Lower lobe of right lung (tissue), 2 donors: ENCODE data around the gene EP400. TPM values are rescaled to one million over a fixed set of nuclear protein-coding genes. Genes with fewer than 3 reads are reported as not detected.

Experiments
- ATAC-seq, 2 donors: fragments of 200-7000 bp; cut with Tn5 transposase; one replicate each; pipeline ENCODE4 v1.9.1; 2020 to 2022; ENCODE audit warnings: mild to moderate bottlenecking in 2 of 2, moderate library complexity in 2 of 2
- DNase-seq: peaks from one replicate; pipeline ENCODE4 v3.0.0-alpha.2; 2020
- H3K27ac ChIP-seq: fragments of 200-600 bp; one replicate; pipeline ENCODE4 v1.8.0; 2022
- H3K27me3 ChIP-seq: fragments of 200-600 bp; one replicate; pipeline ENCODE4 v1.8.0; 2022; ENCODE audit warnings: low read depth
- H3K36me3 ChIP-seq: fragments of 200-600 bp; one replicate; pipeline ENCODE4 v1.8.0; 2022; ENCODE audit warnings: mild to moderate bottlenecking
- H3K4me1 ChIP-seq: fragments of 200-600 bp; one replicate; pipeline ENCODE4 v1.8.0; 2022
- H3K4me3 ChIP-seq: fragments of 200-600 bp; one replicate; pipeline ENCODE4 v1.8.0; 2022; ENCODE audit warnings: mild to moderate bottlenecking
- H3K9me3 ChIP-seq: fragments of 200-600 bp; one replicate; pipeline ENCODE4 v1.8.0; 2022
- intact Hi-C: fragments of 100-400 bp; cut with DNase I; formaldehyde crosslinking; loops from one replicate; pipeline ENCODE4 v1.11.0; 2022
- total RNA-seq: library from RNA; stranded (reverse); fragmentation: NEBNext Ultra II Directional; extraction: Animal tissue kit (Norgen Biotek cat#: 25700); gene quantifications from one replicate; pipeline ENCODE4 v1.2.1, GENCODE V29; 2021
- TF ChIP-seq, protein P1 (sequence below): fragments of 200-600 bp; IDR thresholded peaks from one replicate; pipeline ENCODE4 v1.8.0; 2022; ENCODE audit warnings: antibody characterized with exemption, mild to moderate bottlenecking
- donor health status: DM: no; HTN: yes; CAD: no; lungs with severe emphysema.

EP400 gene
- total RNA-seq, 1 donor from 2014 or later, result 46.2 TPM

DNA sequence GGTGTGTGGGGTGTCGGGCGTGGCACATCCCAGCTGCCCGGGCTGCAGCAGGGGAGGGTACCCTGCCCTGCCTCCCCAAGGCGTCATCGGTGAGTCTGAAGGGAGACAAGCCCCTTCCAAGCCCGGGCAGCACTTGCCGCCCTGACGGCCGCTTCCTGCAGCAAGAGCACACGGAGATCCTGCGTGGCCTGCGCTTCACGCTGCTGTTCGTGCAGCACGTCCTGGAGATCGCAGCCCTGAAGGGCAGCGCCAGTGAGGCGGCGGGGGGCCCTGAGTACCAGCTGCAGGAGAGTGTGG lies 30.7 kb upstream of the EP400 start:
- Histone ChIP-seq H3K9me3 (no peaks in the 10 kb centered on the region), H3K4me3 (no peak overlapping the region), H3K27ac (no peak overlapping the region), H3K4me1 (peaks cover 1% of the 10 kb centered on the region), H3K27me3 (no peaks in the 10 kb centered on the region), H3K36me3 (peaks cover 76% of the 10 kb centered on the region)
- TF ChIP-seq, protein P1, sequence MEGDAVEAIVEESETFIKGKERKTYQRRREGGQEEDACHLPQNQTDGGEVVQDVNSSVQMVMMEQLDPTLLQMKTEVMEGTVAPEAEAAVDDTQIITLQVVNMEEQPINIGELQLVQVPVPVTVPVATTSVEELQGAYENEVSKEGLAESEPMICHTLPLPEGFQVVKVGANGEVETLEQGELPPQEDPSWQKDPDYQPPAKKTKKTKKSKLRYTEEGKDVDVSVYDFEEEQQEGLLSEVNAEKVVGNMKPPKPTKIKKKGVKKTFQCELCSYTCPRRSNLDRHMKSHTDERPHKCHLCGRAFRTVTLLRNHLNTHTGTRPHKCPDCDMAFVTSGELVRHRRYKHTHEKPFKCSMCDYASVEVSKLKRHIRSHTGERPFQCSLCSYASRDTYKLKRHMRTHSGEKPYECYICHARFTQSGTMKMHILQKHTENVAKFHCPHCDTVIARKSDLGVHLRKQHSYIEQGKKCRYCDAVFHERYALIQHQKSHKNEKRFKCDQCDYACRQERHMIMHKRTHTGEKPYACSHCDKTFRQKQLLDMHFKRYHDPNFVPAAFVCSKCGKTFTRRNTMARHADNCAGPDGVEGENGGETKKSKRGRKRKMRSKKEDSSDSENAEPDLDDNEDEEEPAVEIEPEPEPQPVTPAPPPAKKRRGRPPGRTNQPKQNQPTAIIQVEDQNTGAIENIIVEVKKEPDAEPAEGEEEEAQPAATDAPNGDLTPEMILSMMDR, result no peak
- intact Hi-C loops, result no loop called here
- ATAC-seq, result no peak
- no peak for DNase-seq

DNA sequence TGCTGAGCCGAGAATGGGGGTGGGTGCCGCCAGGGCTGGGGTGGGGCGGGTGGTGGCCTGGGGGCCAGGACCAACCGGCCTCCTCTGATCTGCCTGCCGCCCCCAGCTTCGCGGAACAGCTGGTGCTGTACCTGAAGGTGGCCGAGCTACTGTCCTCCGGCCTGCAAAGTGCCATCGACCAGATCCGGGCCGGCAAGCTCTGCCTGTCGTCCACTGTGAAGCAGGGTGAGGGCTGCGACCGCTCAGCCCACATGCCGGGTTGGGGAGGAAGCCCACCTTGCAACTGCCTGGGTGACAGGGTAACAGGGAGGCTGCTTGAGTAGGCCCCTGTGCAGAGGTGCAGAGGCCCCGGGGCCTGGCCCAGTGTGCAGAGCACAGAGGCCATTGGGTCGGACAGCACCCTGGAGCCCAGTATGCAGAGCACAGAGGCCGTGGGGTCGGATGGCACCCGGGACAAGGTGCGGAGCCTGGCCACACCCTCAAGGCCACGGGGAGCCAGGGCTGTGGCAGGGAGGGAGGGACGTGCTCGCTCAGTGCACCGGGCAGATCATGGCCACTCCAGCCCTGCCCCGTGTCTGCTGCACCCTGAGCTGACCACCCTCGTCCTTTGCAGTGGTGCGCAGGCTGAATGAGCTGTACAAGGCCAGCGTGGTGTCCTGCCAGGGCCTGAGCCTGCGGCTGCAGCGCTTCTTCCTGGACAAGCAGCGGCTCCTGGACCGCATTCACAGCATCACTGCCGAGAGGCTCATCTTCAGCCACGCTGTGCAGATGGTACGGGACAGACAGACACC lies 30.2 kb upstream of the EP400 start:
- peaks cover 7% of the 10 kb centered on the region for H3K4me1 ChIP-seq
- TF ChIP-seq, protein P1, result no peak
- no peaks in the 10 kb centered on the region for H3K27me3 ChIP-seq
- ATAC-seq (no peak), DNase-seq (no peak)
- peaks cover 71% of the 10 kb centered on the region for H3K36me3 ChIP-seq
- H3K4me3 ChIP-seq, result no peak overlapping the region
- H3K9me3 ChIP-seq, result no peaks in the 10 kb centered on the region
- H3K27ac ChIP-seq, result no peak overlapping the region
- intact Hi-C loops, result no loop called here

DNA sequence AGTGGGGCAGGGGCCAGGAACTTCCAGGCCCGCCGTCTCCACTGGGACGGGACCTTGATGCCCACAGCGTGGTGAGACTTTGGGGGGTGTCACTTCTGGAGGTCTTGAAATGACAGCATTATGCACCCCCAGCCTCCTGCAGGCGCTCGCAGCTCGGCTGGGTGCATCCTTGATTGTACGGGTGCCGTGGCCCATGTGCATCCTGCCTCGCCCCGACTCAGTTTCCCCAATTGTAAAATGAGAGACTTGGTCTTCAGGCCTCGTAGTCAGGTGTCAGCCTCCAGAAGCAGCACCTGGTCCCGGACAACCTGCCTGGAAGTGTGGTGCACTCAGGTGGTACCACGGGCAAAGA lies 29.6 kb upstream of the EP400 start:
- TF ChIP-seq, protein P1, result no peak

DNA sequence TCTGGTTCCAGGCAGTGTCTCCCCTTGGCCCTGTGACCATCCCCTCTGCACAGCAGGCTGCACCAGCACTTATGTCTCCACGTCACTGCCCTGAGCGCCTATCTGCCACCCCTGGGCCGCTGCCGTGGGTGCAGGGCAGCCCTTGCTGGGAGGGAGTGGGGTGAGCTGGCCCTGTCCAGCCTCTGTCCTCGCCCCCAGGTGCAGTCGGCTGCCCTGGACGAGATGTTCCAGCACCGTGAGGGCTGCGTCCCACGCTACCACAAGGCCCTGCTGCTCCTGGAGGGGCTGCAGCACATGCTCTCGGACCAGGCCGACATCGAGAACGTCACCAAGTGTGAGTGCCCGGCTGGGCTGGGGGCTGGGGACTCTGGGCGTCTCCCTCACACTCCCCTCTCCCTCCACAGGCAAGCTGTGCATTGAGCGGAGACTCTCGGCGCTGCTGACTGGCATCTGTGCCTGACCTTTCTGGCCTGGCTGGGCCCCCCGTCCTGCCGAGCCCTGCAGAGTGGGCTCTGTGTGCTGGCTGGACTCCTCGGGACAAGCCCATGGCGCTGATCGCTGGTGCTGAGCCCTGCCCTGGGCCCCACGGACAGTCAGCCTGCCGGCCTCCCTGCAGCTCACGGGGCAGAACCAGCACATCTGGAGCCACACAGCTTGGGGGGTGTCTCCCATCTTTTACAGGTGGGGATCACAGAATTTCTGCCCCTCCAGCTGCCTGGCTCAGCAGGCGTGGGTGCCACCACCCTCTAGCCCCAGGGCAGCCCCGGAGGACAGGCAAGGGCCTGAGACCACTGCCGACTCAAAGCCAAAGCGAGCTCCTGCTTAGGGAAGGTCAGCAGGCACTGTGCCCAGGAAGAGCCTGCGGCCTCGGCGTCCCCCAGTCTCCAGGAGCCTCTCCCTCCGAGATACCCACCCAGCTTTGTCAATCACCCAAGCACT lies 28.6 kb upstream of the EP400 start:
- Histone ChIP-seq H3K27ac (no peak overlapping the region), H3K9me3 (no peaks in the 10 kb centered on the region), H3K27me3 (no peaks in the 10 kb centered on the region), H3K36me3 (peaks cover 55% of the 10 kb centered on the region), H3K4me1 (peaks cover 8% of the 10 kb centered on the region), H3K4me3 (no peak overlapping the region)
- DNase-seq (peak; percentile 45), ATAC-seq (no peak)
- intact Hi-C loops, result no loop called here
- TF ChIP-seq, protein P1, result no peak

More for the DNA sequence above, 29.6 kb upstream of the EP400 start:
- Histone ChIP-seq H3K36me3 (peaks cover 65% of the 10 kb centered on the region), H3K27me3 (no peaks in the 10 kb centered on the region), H3K27ac (no peak overlapping the region), H3K4me1 (peaks cover 8% of the 10 kb centered on the region), H3K4me3 (no peak overlapping the region), H3K9me3 (no peaks in the 10 kb centered on the region)
- ATAC-seq, result no peak
- DNase-seq, result no peak
- intact Hi-C loops, result no loop called here

DNA sequence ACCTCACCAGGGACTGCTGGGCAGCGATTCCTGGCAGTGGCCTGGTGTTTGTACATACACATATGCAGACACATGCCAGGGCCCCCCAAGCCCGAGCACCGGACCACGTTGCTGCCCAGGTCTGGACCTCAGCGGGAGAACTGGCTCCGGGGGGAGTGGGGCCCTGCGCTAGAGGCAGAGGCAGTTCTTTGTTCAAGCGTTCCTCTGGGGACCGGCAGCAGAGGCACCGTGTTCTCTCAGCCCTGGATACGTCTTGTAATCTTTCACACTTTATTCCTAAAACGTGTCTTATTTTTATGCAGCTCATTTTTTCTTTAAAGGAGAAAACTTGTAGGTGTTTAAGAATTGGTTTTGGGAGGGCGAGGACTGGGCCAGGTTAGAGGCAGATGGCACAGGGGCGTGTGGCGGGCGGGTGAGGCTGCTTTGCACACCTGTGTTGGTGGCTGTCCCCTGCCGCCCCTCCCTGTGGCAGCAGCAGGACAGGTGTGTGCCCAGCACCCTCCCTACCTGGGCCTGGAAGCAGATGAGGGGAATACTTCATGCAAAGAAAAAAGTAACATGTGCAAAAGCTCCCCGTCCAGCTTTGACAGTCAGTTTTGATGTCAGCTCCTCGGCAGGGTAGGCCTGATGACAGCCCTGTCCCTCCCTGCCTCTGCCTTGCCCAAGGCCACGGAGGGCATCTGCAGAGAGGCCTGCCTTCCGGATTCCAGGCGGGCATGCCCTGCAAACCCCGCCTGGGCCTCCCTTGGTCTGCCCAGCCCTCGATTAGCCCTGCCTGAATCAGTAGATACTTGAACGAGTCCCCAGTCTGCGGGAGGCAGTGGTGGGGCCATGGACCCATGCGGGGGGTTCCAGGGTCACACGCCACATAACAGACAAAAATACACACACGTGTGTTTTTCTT lies 27.6 kb upstream of the EP400 start:
- H3K27me3 ChIP-seq, result no peaks in the 10 kb centered on the region
- no peak overlapping the region for H3K4me3 ChIP-seq
- no peak overlapping the region for H3K27ac ChIP-seq
- peaks cover 8% of the 10 kb centered on the region for H3K4me1 ChIP-seq
- no peaks in the 10 kb centered on the region for H3K9me3 ChIP-seq
- ATAC-seq (no peak), DNase-seq (no peak)
- intact Hi-C loops, result no loop called here
- H3K36me3 ChIP-seq, result peaks cover 48% of the 10 kb centered on the region
- TF ChIP-seq, protein P1, result no peak
